HEK293 (cell line): ENCODE data around the gene GPALPP1.

ENCODE experiments used
- CTCF ChIP-seq: fragments of 450-650 bp; formaldehyde crosslinking; IDR thresholded peaks from 2 replicates; pipeline ENCODE4 v1.5.1; 2016; ENCODE audit warnings: missing biosample characterization, missing genetic modification characterization
- GFI1B ChIP-seq: fragments of 450-650 bp; formaldehyde crosslinking; IDR thresholded peaks from 2 replicates; pipeline ENCODE4 v1.5.1; 2016; ENCODE audit warnings: missing biosample characterization, missing genetic modification characterization
- PATZ1 ChIP-seq: fragments of 450-650 bp; formaldehyde crosslinking; IDR thresholded peaks from 2 replicates; pipeline ENCODE4 v1.5.1; 2016; ENCODE audit warnings: missing biosample characterization, missing genetic modification characterization
- PRDM1 ChIP-seq: fragments of 450-650 bp; formaldehyde crosslinking; IDR thresholded peaks from 2 replicates; pipeline ENCODE4; 2016; ENCODE audit warnings: missing biosample characterization, missing genetic modification characterization
- REST ChIP-seq: fragments of 450-650 bp; formaldehyde crosslinking; IDR thresholded peaks from 2 replicates; pipeline ENCODE4 v1.5.1; 2016; ENCODE audit warnings: missing biosample characterization, missing genetic modification characterization
- ZBTB1 ChIP-seq: fragments of 450-650 bp; formaldehyde crosslinking; IDR thresholded peaks from 2 replicates; pipeline ENCODE4 v1.5.1; 2016; ENCODE audit warnings: missing biosample characterization, missing genetic modification characterization
- ZEB2 ChIP-seq: fragments of 450-650 bp; formaldehyde crosslinking; IDR thresholded peaks from 2 replicates; pipeline ENCODE4 v1.5.1; 2016; ENCODE audit warnings: missing biosample characterization, missing genetic modification characterization
- ZNF274 ChIP-seq, 2 experiments: fragments of 200-500 bp in 1 of 2; fragments of 450-650 bp in 1 of 2; sonication (Bioruptor generic) in 1 of 2; formaldehyde crosslinking in 1 of 2; IDR thresholded peaks; 2 replicates each; pipeline versions ENCODE4 v1.5.1 to v1.6.1; 2014 to 2016; ENCODE audit warnings: borderline replicate concordance in 1 of 2, inconsistent platforms in 1 of 2, low read length in 1 of 2, missing biosample characterization in 1 of 2, missing genetic modification characterization in 1 of 2
- ZNF510 ChIP-seq: fragments of 450-650 bp; formaldehyde crosslinking; IDR thresholded peaks from 2 replicates; pipeline ENCODE4 v1.5.1; 2018; ENCODE audit warnings: mild to moderate bottlenecking, missing genetic modification characterization, missing biosample characterization; ENCODE audit not compliant: insufficient replicate concordance
- ZNF580 ChIP-seq: fragments of 450-650 bp; formaldehyde crosslinking; IDR thresholded peaks from 2 replicates; pipeline ENCODE4 v1.5.1; 2016; ENCODE audit warnings: missing biosample characterization, missing genetic modification characterization
- ZNF639 ChIP-seq: fragments of 450-650 bp; formaldehyde crosslinking; IDR thresholded peaks from 2 replicates; pipeline ENCODE4 v1.5.1; 2016; ENCODE audit warnings: missing biosample characterization, missing genetic modification characterization

GRCh38 chr13:45064889-45065288 lies 75.6 kb downstream of the GPALPP1 start:
- TF ChIP-seq ZBTB1 (tag by site-specific recombination), result no peak
- TF ChIP-seq GFI1B (tag by site-specific recombination), result no peak
- TF ChIP-seq ZNF580, result no peak
- no peak for TF ChIP-seq ZNF639 (tag by site-specific recombination)
- TF ChIP-seq CTCF (tag by site-specific recombination), result no peak
- no peak for TF ChIP-seq PATZ1 (tag by site-specific recombination)
- no peak for TF ChIP-seq ZNF510 (tag by site-specific recombination)
- no peak for TF ChIP-seq ZEB2 (tag by site-specific recombination)
- no peak for TF ChIP-seq REST
- TF ChIP-seq ZNF274 (IDR thresholded peaks at IDR 0.05; ENCODE audit: low read length), result no peak
- TF ChIP-seq ZNF274 (tag by site-specific recombination; IDR thresholded peaks at IDR 0.05; ENCODE audit: borderline replicate concordance), result no peak
- no peak for TF ChIP-seq PRDM1
